ENCODE data around the gene CHRM1. TPM values are rescaled to one million over a fixed set of nuclear protein-coding genes. Genes with fewer than 3 reads are reported as not detected.

Gene CHRM1
- total RNA-seq, 2 donors from 2014 or later: not detected

GRCh38 chr11:62882788-62883501 is 38.2 kb downstream of the CHRM1 start:
- Mint-ChIP-seq H3K36me3 (ENCODE audit: low read depth) (peaks cover 74% of the 10 kb centered on the region), H3K4me1 (peaks cover 48% of the 10 kb centered on the region), H3K27ac (peak overlapping the region; percentile 100), H3K9me3 (no peaks in the 10 kb centered on the region), H3K27me3 (ENCODE audit: insufficient read depth) (no peaks in the 10 kb centered on the region), H3K4me3 (peak overlapping the region; percentile 98)
- Histone ChIP-seq H3K27me3 (ENCODE audit: control insufficient read depth, insufficient read depth, low read length, poor library complexity, severe bottlenecking) (no peaks in the 10 kb centered on the region), H3K27ac (ENCODE audit: low read depth, low read length) (peak overlapping the region; percentile 7), H3K4me1 (ENCODE audit: control insufficient read depth, insufficient read depth, low read length) (peaks cover 10% of the 10 kb centered on the region), H3K9me3 (ENCODE audit: control insufficient read depth, low read length) (no peaks in the 10 kb centered on the region), H3K9ac (ENCODE audit: extremely low read depth, low read length, poor library complexity, severe bottlenecking) (peak overlapping the region; percentile 99), H3K4me3 (ENCODE audit: low read length) (peak overlapping the region; percentile 95), H3K36me3 (ENCODE audit: control insufficient read depth, insufficient read depth, low read length) (peaks cover 78% of the 10 kb centered on the region)
- 73 to 88% methylated on average over 3 to 5 of the region's 5 CpGs for WGBS, 2 experiments (ENCODE audit: insufficient coverage in 1 of 2, insufficient read length in 1 of 2)
- TF ChIP-seq CTCF (conservative IDR thresholded peaks at IDR 0.05): no peak
- DNase-seq: no peak

DNA sequence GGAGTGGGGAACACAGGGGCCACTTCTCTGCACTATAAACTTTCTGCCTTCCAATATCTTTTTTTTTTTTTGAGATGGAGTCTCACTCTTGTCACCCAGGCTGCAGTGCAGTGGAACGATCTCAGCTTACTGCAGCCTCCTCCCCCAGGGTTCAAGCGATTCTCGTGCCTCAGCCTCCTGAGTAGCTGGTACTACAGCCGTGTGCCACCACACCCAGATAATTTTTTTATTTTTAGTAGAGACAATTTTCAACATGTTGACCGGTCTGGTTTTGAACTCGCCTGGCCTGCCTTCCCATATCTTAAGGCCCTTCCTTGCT is 38.8 kb downstream of the CHRM1 start:
- H3K4me3 Mint-ChIP-seq: peak overlapping the region; percentile 98
- peaks cover 51% of the 10 kb centered on the region for H3K4me1 Mint-ChIP-seq
- H3K9me3 Mint-ChIP-seq: no peaks in the 10 kb centered on the region
- Histone ChIP-seq H3K27me3 (ENCODE audit: control insufficient read depth, insufficient read depth, low read length, poor library complexity, severe bottlenecking) (no peaks in the 10 kb centered on the region), H3K36me3 (ENCODE audit: control insufficient read depth, insufficient read depth, low read length) (peaks cover 72% of the 10 kb centered on the region), H3K9me3 (ENCODE audit: control insufficient read depth, low read length) (no peaks in the 10 kb centered on the region), H3K9ac (ENCODE audit: extremely low read depth, low read length, poor library complexity, severe bottlenecking) (peak overlapping the region; percentile 99), H3K4me3 (ENCODE audit: low read length) (peak overlapping the region; percentile 95), H3K4me1 (ENCODE audit: control insufficient read depth, insufficient read depth, low read length) (peaks cover 11% of the 10 kb centered on the region), H3K27ac (ENCODE audit: low read depth, low read length) (peak overlapping the region; percentile 98)
- no peak for TF ChIP-seq CTCF (conservative IDR thresholded peaks at IDR 0.05)
- H3K36me3 Mint-ChIP-seq (ENCODE audit: low read depth): peaks cover 74% of the 10 kb centered on the region
- no peak for DNase-seq
- H3K27ac Mint-ChIP-seq: peak overlapping the region; percentile 100
- no peaks in the 10 kb centered on the region for H3K27me3 Mint-ChIP-seq (ENCODE audit: insufficient read depth)
- 74 to 80% methylated on average over 3 to 6 of the region's 6 CpGs for WGBS, 2 experiments (ENCODE audit: insufficient coverage in 1 of 2, insufficient read length in 1 of 2)

- WGBS, 2 experiments (ENCODE audit: insufficient coverage in 1 of 2, insufficient read length in 1 of 2): 0 to 8% methylated on average over 5 to 18 of the region's 21 CpGs
- Mint-ChIP-seq H3K27ac (peak overlapping the region; percentile 100), H3K36me3 (ENCODE audit: low read depth) (peaks cover 73% of the 10 kb centered on the region)
Observed at GRCh38 chr11:62881579-62882430, 39.4 kb downstream of the CHRM1 start.

More at GRCh38 chr11:62881579-62882430, 39.4 kb downstream of the CHRM1 start:
- no peaks in the 10 kb centered on the region for H3K9me3 Mint-ChIP-seq
- peak overlapping the region; percentile 98 for H3K4me3 Mint-ChIP-seq
- Histone ChIP-seq H3K4me1 (ENCODE audit: control insufficient read depth, insufficient read depth, low read length) (peaks cover 13% of the 10 kb centered on the region), H3K27ac (ENCODE audit: low read depth, low read length) (peak overlapping the region; percentile 98), H3K36me3 (ENCODE audit: control insufficient read depth, insufficient read depth, low read length) (peaks cover 72% of the 10 kb centered on the region), H3K9me3 (ENCODE audit: control insufficient read depth, low read length) (no peaks in the 10 kb centered on the region), H3K4me3 (ENCODE audit: low read length) (peak overlapping the region; percentile 95), H3K27me3 (ENCODE audit: control insufficient read depth, insufficient read depth, low read length, poor library complexity, severe bottlenecking) (no peaks in the 10 kb centered on the region), H3K9ac (ENCODE audit: extremely low read depth, low read length, poor library complexity, severe bottlenecking) (peak overlapping the region; percentile 99)
- no peaks in the 10 kb centered on the region for H3K27me3 Mint-ChIP-seq (ENCODE audit: insufficient read depth)
- TF ChIP-seq CTCF (conservative IDR thresholded peaks at IDR 0.05): no peak
- H3K4me1 Mint-ChIP-seq: peaks cover 53% of the 10 kb centered on the region
- DNase-seq: no peak

Measured in endodermal cell (in vitro differentiated cells).